Esophagus squamous epithelium (tissue), 5 donors: ENCODE results near the gene HOXD4. TPM values are rescaled to one million over a fixed set of nuclear protein-coding genes. Genes with fewer than 3 reads are reported as not detected.

Source experiments
- DNase-seq: peaks from one replicate; lab custom pipeline; 2025; lab: John Stamatoyannopoulos, UW
- H3K27ac ChIP-seq, 4 donors: fragments of 200-600 bp; sonication (generic); one replicate each; pipeline ENCODE4 v1.5.1; 2016 to 2019; ENCODE audit warnings: mild to moderate bottlenecking in 1 of 4
- H3K27me3 ChIP-seq, 4 donors: fragments of 200-600 bp; sonication (generic); 1 replicate in 3 of 4; 2 replicates in 1 of 4; pipeline versions ENCODE4 v1.5.1 to v1.6.0; 2017 to 2021; ENCODE audit warnings: antibody characterized with exemption in 1 of 4
- H3K36me3 ChIP-seq, 3 donors: fragments of 200-600 bp; sonication (generic); one replicate each; pipeline ENCODE4 v1.5.1; 2016 to 2019
- H3K4me1 ChIP-seq, 3 donors: fragments of 200-600 bp; sonication (generic); one replicate each; pipeline ENCODE4 v1.5.1; 2017 to 2019
- H3K4me3 ChIP-seq, 4 donors: fragments of 200-600 bp; sonication (generic); 1 replicate in 3 of 4; 2 replicates in 1 of 4; pipeline ENCODE4 v1.5.1; 2016 to 2019; ENCODE audit warnings: mild to moderate bottlenecking in 2 of 4, moderate library complexity in 1 of 4
- H3K9me3 ChIP-seq, 3 donors: fragments of 200-600 bp; sonication (generic); one replicate each; pipeline ENCODE4 v1.5.1; 2016 to 2019
- CTCF ChIP-seq, 6 experiments: fragments of 450-650 bp in 4 of 6; fragments of 200-600 bp in 2 of 6; sonication (generic) in 2 of 6; IDR thresholded peaks; one replicate each; pipeline ENCODE4 v1.5.1; 2016 to 2019; ENCODE audit warnings: antibody characterized with exemption in 6 of 6, mild to moderate bottlenecking in 4 of 6, moderate library complexity in 4 of 6
- POLR2A ChIP-seq, 4 donors: fragments of 450-650 bp; IDR thresholded peaks; one replicate each; pipeline ENCODE4 v1.6.1; 2017; ENCODE audit warnings: antibody characterized with exemption in 4 of 4, mild to moderate bottlenecking in 4 of 4, moderate library complexity in 3 of 4
- WGBS, 2 donors: methylation state at CpG; one replicate each; pipeline ENCODE4 v1.1.5; 2018; 5-methylcytosine and 5-hydroxymethylcytosine counted together
- intact Hi-C: fragments of 100-400 bp; cut with DNase I; formaldehyde crosslinking; loops from one replicate; pipeline ENCODE4 v1.15.0; 2022
- total RNA-seq, 4 donors: library from RNA; depleted of rRNA; stranded (reverse); fragments of >200 nt; gene quantifications; one replicate each; pipeline ENCODE4 v1.1.0, GENCODE V29; 2016
- donor health status: DM: yes; HTN: yes; CAD: no.

HOXD4 gene
- total RNA-seq, 4 donors from 2014 or later = 0.31 to 2.5 TPM; not detected in 2

- H3K4me1 ChIP-seq = peaks cover 3 to 24% (median 7%) of the 10 kb centered on the region in 3 donors
These were observed 27.5 kb downstream of the HOXD4 start for GRCh38 chr2:176178757-176179295.

GRCh38 chr2:176181551-176181950, 30.2 kb downstream of the HOXD4 start:
- Histone ChIP-seq H3K4me1 (peaks cover 3 to 17% (median 7%) of the 10 kb centered on the region in 3 donors), H3K9me3 (no peaks in the 10 kb centered on the region), H3K27ac (no peak overlapping the region), H3K27me3 (peaks cover 7 to 99% (median 12%) of the 10 kb centered on the region in 4 donors), H3K36me3 (no peaks in the 10 kb centered on the region), H3K4me3 (no peak overlapping the region)
- no peak for TF ChIP-seq POLR2A (IDR thresholded peaks at IDR 0.05)
- no peak for TF ChIP-seq CTCF (IDR thresholded peaks at IDR 0.05)
- intact Hi-C loops = no loop called here
- DNase-seq = no peak
- 53 to 54% methylated on average over 3 of the region's 3 CpGs for WGBS, 2 donors

More at GRCh38 chr2:176178757-176179295, 27.5 kb downstream of the HOXD4 start:
- no peak for DNase-seq
- H3K27me3 ChIP-seq = peaks cover 16 to 99% (median 27%) of the 10 kb centered on the region in 4 donors
- no peaks in the 10 kb centered on the region for H3K36me3 ChIP-seq
- intact Hi-C loops = no loop called here
- no peak for TF ChIP-seq POLR2A (IDR thresholded peaks at IDR 0.05)
- no peak for TF ChIP-seq CTCF (IDR thresholded peaks at IDR 0.05)
- H3K4me3 ChIP-seq = peak overlapping the region; percentile 23 to 60 (median 33)
- H3K27ac ChIP-seq = peak overlapping the region in 3 of 4 donors; percentile 50 to 68 (median 67)
- H3K9me3 ChIP-seq = no peaks in the 10 kb centered on the region
- WGBS, 2 donors = 17 to 23% methylated on average over 6 to 7 of the region's 7 CpGs

GRCh38 chr2:176182671-176183070, 31.3 kb downstream of the HOXD4 start:
- 72 to 100% methylated on average over 1 to 3 of the region's 3 CpGs for WGBS, 2 donors
- H3K4me1 ChIP-seq = peaks cover 3 to 20% (median 8%) of the 10 kb centered on the region in 3 donors
- H3K4me3 ChIP-seq = no peak overlapping the region
- no peaks in the 10 kb centered on the region for H3K9me3 ChIP-seq
- H3K36me3 ChIP-seq = no peaks in the 10 kb centered on the region
- H3K27ac ChIP-seq = no peak overlapping the region
- no peak for DNase-seq
- peaks cover 4 to 99% (median 11%) of the 10 kb centered on the region in 4 donors for H3K27me3 ChIP-seq
- intact Hi-C loops = no loop called here
- TF ChIP-seq CTCF (IDR thresholded peaks at IDR 0.05) (no peak), POLR2A (IDR thresholded peaks at IDR 0.05) (no peak)

- Histone ChIP-seq H3K27me3 (peaks cover 6 to 99% (median 14%) of the 10 kb centered on the region in 4 donors), H3K9me3 (no peaks in the 10 kb centered on the region), H3K4me3 (no peak overlapping the region), H3K36me3 (no peaks in the 10 kb centered on the region), H3K27ac (no peak overlapping the region), H3K4me1 (peaks cover 10 to 26% (median 18%) of the 10 kb centered on the region in 3 donors)
- DNase-seq = no peak
- TF ChIP-seq POLR2A (IDR thresholded peaks at IDR 0.05) = no peak
- TF ChIP-seq CTCF (IDR thresholded peaks at IDR 0.05) = no peak
- intact Hi-C loops = no loop called here
- 58% methylated on average over 2 of the region's 2 CpGs for WGBS, 2 donors
These were observed 33.4 kb downstream of the HOXD4 start for GRCh38 chr2:176184749-176185148.

- intact Hi-C loops = no loop called here
- 83 to 100% methylated on average over 1 of the region's 2 CpGs for WGBS, 2 donors
- TF ChIP-seq POLR2A (IDR thresholded peaks at IDR 0.05) (no peak), CTCF (IDR thresholded peaks at IDR 0.05) (no peak)
- no peaks in the 10 kb centered on the region for H3K36me3 ChIP-seq
- H3K9me3 ChIP-seq = no peaks in the 10 kb centered on the region
- H3K27me3 ChIP-seq = peaks cover 6 to 99% (median 20%) of the 10 kb centered on the region in 4 donors
- DNase-seq = no peak
- peaks cover 11 to 30% (median 18%) of the 10 kb centered on the region in 3 donors for H3K4me1 ChIP-seq
- H3K27ac ChIP-seq = no peak overlapping the region
- H3K4me3 ChIP-seq = no peak overlapping the region
These were observed 34.7 kb downstream of the HOXD4 start for GRCh38 chr2:176186024-176186423.
